PC-3 (cell line): ENCODE results near the gene PNP.

Source experiments
- EZH2 ChIP-seq: fragments of 300-600 bp; sonication (generic); IDR thresholded peaks from one replicate; pipeline ENCODE4 v1.6.1; 2017; ENCODE audit warnings: antibody characterized with exemption, mild to moderate bottlenecking, low read length; ENCODE audit not compliant: unreplicated experiment
- EZH2phosphoT487 ChIP-seq: fragments of 300-600 bp; sonication (generic); IDR thresholded peaks from 2 replicates; pipeline ENCODE4 v1.6.1; 2018; ENCODE audit warnings: mild to moderate bottlenecking, antibody characterized with exemption, low read length, borderline replicate concordance
- TF ChIP-seq, protein P1 (sequence below): fragments of 300-600 bp; sonication (generic); conservative IDR thresholded peaks from 2 replicates; pipeline ENCODE4 v1.5.1; 2017; ENCODE audit warnings: antibody characterized with exemption, low read depth, mild to moderate bottlenecking, low read length

DNA sequence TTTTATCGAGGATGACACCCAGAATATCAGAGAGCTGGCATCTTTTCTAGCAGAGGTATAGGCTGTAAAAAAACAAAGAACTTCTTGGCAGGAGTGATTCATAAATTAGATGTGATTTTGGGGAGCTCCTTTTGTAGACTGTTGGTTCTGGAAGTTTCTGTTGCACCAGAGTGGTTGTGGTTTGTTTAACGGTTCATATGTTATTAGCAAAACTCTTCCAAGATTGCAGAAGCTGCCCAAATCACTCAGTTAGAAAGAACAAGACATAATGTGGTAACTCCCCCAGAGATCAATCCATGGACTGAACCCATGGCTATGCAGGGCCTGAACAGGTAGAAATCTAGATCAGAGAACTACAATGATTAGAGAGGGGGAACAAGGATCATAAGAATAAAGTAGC lies 29.4 kb downstream of the PNP start:
- TF ChIP-seq, protein P1, sequence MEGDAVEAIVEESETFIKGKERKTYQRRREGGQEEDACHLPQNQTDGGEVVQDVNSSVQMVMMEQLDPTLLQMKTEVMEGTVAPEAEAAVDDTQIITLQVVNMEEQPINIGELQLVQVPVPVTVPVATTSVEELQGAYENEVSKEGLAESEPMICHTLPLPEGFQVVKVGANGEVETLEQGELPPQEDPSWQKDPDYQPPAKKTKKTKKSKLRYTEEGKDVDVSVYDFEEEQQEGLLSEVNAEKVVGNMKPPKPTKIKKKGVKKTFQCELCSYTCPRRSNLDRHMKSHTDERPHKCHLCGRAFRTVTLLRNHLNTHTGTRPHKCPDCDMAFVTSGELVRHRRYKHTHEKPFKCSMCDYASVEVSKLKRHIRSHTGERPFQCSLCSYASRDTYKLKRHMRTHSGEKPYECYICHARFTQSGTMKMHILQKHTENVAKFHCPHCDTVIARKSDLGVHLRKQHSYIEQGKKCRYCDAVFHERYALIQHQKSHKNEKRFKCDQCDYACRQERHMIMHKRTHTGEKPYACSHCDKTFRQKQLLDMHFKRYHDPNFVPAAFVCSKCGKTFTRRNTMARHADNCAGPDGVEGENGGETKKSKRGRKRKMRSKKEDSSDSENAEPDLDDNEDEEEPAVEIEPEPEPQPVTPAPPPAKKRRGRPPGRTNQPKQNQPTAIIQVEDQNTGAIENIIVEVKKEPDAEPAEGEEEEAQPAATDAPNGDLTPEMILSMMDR: no peak
- TF ChIP-seq EZH2: no peak
- no peak for TF ChIP-seq EZH2phosphoT487
